K562 (cell line): ENCODE results near the gene LRRTM4. TPM values are rescaled to one million over a fixed set of nuclear protein-coding genes. Genes with fewer than 3 reads are reported as not detected.

ENCODE experiments used
- ATAC-seq: fragments of 200-7000 bp; cut with Tn5 transposase; 3 replicates; pipeline ENCODE4 v1.9.1; 2020; ENCODE audit warnings: moderate library complexity
- BruUV-seq: library from RNA; stranded (reverse); fragments of 400-500 nt; replicated peaks from 2 replicates; lab custom pipeline; 2021; lab: Mats Ljungman, UMichigan
- CTCF ChIA-PET: fragments of 300-600 bp; formaldehyde crosslinking; extraction: SDS; loops from one replicate; lab custom pipeline; 2021; ENCODE audit warnings: low intra/inter-chr PET ratio; lab: Yijun Ruan, JAX
- POLR2A ChIA-PET: fragments of 300-600, 350-650 bp; sonication (Branson Sonifier 250); formaldehyde crosslinking; extraction: SDS; loops from one replicate; lab custom pipeline; 2021; ENCODE audit warnings: antibody characterized with exemption, inconsistent platforms; lab: Yijun Ruan, JAX
- DNase-seq, 4 experiments: peaks; one replicate each; pipeline versions ENCODE4 v3.0.0 to v3.0.0-alpha.2; 2011 to 2018; ENCODE audit warnings: low spot score in 3 of 4, mixed read lengths in 3 of 4; ENCODE audit errors: extremely low read depth in 1 of 4
- FAIRE-seq: peaks from 2 replicates; lab custom pipeline; 2011; peaks lifted over from hg19 to GRCh38; lab: Jason Lieb, UNC
- H2AFZ ChIP-seq: 2 replicates; pipeline ENCODE4 v1.6.0; 2011; ENCODE audit warnings: low read depth, low read length, control low read depth, inconsistent platforms
- H3K27ac ChIP-seq: fragments of 200-600 bp; 3 replicates; pipeline ENCODE4 v1.8.0; 2011; ENCODE audit warnings: low read depth, mild to moderate bottlenecking, control low read depth, inconsistent platforms, low read length, moderate library complexity, mixed read lengths; ENCODE audit errors: extremely low read depth
- H3K27me3 ChIP-seq, 2 experiments: fragments of 300-600 bp in 1 of 2; 2 replicates in 1 of 2; 3 replicates in 1 of 2; pipeline versions ENCODE4 v1.6.0 to v1.8.0; 2011; ENCODE audit warnings: inconsistent platforms in 2 of 2, low read length in 2 of 2, mild to moderate bottlenecking in 1 of 2, mixed read lengths in 1 of 2, moderate library complexity in 1 of 2; ENCODE audit not compliant: control insufficient read depth in 2 of 2, insufficient read depth in 2 of 2
- H3K36me3 ChIP-seq: fragments of 300-600 bp; 3 replicates; pipeline ENCODE4 v1.8.0; 2011; ENCODE audit warnings: mild to moderate bottlenecking, low read length, inconsistent platforms; ENCODE audit not compliant: control insufficient read depth, insufficient read depth
- H3K4me1 ChIP-seq, 2 experiments: fragments of 200-600 bp in 1 of 2; replicated peaks in 1 of 2; 2 replicates in 1 of 2; 3 replicates in 1 of 2; pipeline versions ENCODE4 v1.5.1 to v1.8.0; 2011; ENCODE audit warnings: inconsistent platforms in 2 of 2, low read length in 2 of 2, mild to moderate bottlenecking in 1 of 2, mixed read lengths in 1 of 2, moderate library complexity in 1 of 2; ENCODE audit not compliant: control insufficient read depth in 2 of 2, insufficient read depth in 2 of 2
- H3K4me2 ChIP-seq: 2 replicates; pipeline ENCODE4 v1.6.1; 2011; ENCODE audit warnings: low read length, control low read depth, inconsistent platforms, mixed read lengths; ENCODE audit not compliant: insufficient read depth
- H3K4me3 ChIP-seq: fragments of 200-600 bp; sonication (generic), shearing (Covaris generic); 2 replicates; pipeline ENCODE4 v1.5.1; 2016; ENCODE audit warnings: control low read depth, inconsistent platforms
- H3K79me2 ChIP-seq: fragments of 200-600 bp; 3 replicates; pipeline ENCODE4 v1.8.0; 2011; ENCODE audit warnings: low read length, inconsistent platforms; ENCODE audit not compliant: control insufficient read depth, insufficient read depth
- H3K9ac ChIP-seq, 2 experiments: 2 replicates each; pipeline versions ENCODE4 v1.6.0 to v1.6.1; 2011; ENCODE audit warnings: low read depth in 2 of 2, low read length in 2 of 2, control low read depth in 1 of 2, inconsistent platforms in 1 of 2, mild to moderate bottlenecking in 1 of 2, mixed read lengths in 1 of 2; ENCODE audit not compliant: insufficient read depth in 1 of 2
- H3K9me1 ChIP-seq: one replicate; pipeline ENCODE4 v1.6.0; 2011; ENCODE audit warnings: inconsistent platforms, mild to moderate bottlenecking, low read length, moderate library complexity; ENCODE audit not compliant: control insufficient read depth, insufficient read depth
- H3K9me3 ChIP-seq: replicated peaks from 2 replicates; pipeline ENCODE4 v1.5.1; 2011; ENCODE audit warnings: low read depth, low read length, inconsistent platforms; ENCODE audit not compliant: control insufficient read depth, insufficient read depth
- H4K20me1 ChIP-seq: replicated peaks from 2 replicates; pipeline ENCODE4 v1.6.1; 2011; ENCODE audit warnings: low read length, inconsistent platforms, mixed read lengths; ENCODE audit not compliant: control insufficient read depth, insufficient read depth
- BCOR ChIP-seq: fragments of 450-650 bp; IDR thresholded peaks from 2 replicates; pipeline ENCODE4 v1.6.1; 2016
- FOSL1 ChIP-seq: fragments of 200-800 bp; sonication (Bioruptor generic); conservative IDR thresholded peaks from 2 replicates; pipeline ENCODE4 v1.6.1; 2016; ENCODE audit warnings: missing genetic modification characterization, missing compliant biosample characterization
- HNRNPUL1 ChIP-seq: fragments of 200-400 bp; formaldehyde crosslinking; IDR thresholded peaks from 2 replicates; pipeline ENCODE4 v1.6.1; 2017; ENCODE audit warnings: low read length
- PTTG1 ChIP-seq: fragments of 450-650 bp; IDR thresholded peaks from 2 replicates; pipeline ENCODE4 v1.6.1; 2016; ENCODE audit warnings: low read depth, mild to moderate bottlenecking, missing genetic modification characterization, missing compliant biosample characterization
- SMC3 ChIP-seq: conservative IDR thresholded peaks from 2 replicates; pipeline ENCODE4 v1.6.1; 2011; ENCODE audit warnings: low read depth, low read length, improper control_type of control experiment; ENCODE audit not compliant: insufficient read depth
- THRAP3 ChIP-seq: fragments of 450-650 bp; IDR thresholded peaks from 2 replicates; pipeline ENCODE4 v1.6.1; 2016; ENCODE audit warnings: mild to moderate bottlenecking, inconsistent platforms, borderline replicate concordance
- ZFP36 ChIP-seq: fragments of 150-350 bp; IDR thresholded peaks from 2 replicates; pipeline ENCODE4 v1.6.1; 2018; ENCODE audit warnings: low read length, low read depth; ENCODE audit not compliant: partially characterized antibody
- WGBS: fragments of 100-300 bp; shearing (Covaris generic); methylation state at CpG from one replicate; pipeline ENCODE4 v1.1.6; 2016; ENCODE audit warnings: low coverage, mixed read lengths; ENCODE audit not compliant: insufficient coverage; ENCODE audit errors: missing lambda C conversion rate; 5-methylcytosine and 5-hydroxymethylcytosine counted together
- in situ Hi-C: fragments of 300-500 bp; cut with MboI; formaldehyde crosslinking; loops from 4 replicates; pipeline ENCODE4 v1.15.0; 2018; ENCODE audit warnings: inconsistent platforms, mixed read lengths
- intact Hi-C: fragments of 100-400 bp; cut with micrococcal nuclease; formaldehyde crosslinking; loops from 2 replicates; pipeline ENCODE4 v1.14.2; 2022
- polyA plus RNA-seq, 8 experiments: library from polyadenylated mRNA; depleted of rRNA in 4 of 8; stranded (reverse) in 5 of 8; unstranded in 3 of 8; fragments of >200 nt; fragmentation: Nextera tagmentation in 2 of 8; fragmentation: Illumina TruSeq in 1 of 8; extraction: Ambion mirVana in 2 of 8; extraction: Trizol in 1 of 8; gene quantifications; 2 replicates each; pipeline versions ENCODE4 v1.2.1 to v1.2.3, GENCODE V29; 2011 to 2014; ENCODE audit warnings: inconsistent platforms in 1 of 8, missing spikeins in 1 of 8
- total RNA-seq, 7 experiments: library from RNA; depleted of rRNA in 6 of 7; stranded (reverse); fragments of >200 nt in 6 of 7; fragmentation: Illumina TruSeq in 2 of 7; extraction: Trizol in 2 of 7; gene quantifications; 2 replicates each; pipeline versions ENCODE4 v1.2.1 to v1.2.3, GENCODE V29; 2011 to 2021; ENCODE audit warnings: low replicate concordance in 1 of 7
- TF ChIP-seq, protein P1 (sequence below): sonication (generic); formaldehyde crosslinking; IDR thresholded peaks from 2 replicates; pipeline ENCODE4 v1.8.1; 2023; ENCODE audit warnings: mild to moderate bottlenecking, missing genetic modification reagents
- TF ChIP-seq, protein P2 (sequence below): fragments of 450-650 bp; IDR thresholded peaks from 2 replicates; pipeline ENCODE4 v1.6.1; 2016; ENCODE audit warnings: low read depth, mild to moderate bottlenecking, moderate library complexity
- TF ChIP-seq, protein P3 (sequence below): IDR thresholded peaks from 3 replicates; pipeline ENCODE4 v1.6.1; 2011; ENCODE audit warnings: borderline replicate concordance, mild to moderate bottlenecking; ENCODE audit not compliant: insufficient read length, insufficient read depth

LRRTM4 gene
- total and polyA plus RNA-seq, 9 of the 15 experiments (the other 6 are each of a cell fraction or from before 2014, with no cell fraction given), result 0.04 TPM; not detected in 6

DNA sequence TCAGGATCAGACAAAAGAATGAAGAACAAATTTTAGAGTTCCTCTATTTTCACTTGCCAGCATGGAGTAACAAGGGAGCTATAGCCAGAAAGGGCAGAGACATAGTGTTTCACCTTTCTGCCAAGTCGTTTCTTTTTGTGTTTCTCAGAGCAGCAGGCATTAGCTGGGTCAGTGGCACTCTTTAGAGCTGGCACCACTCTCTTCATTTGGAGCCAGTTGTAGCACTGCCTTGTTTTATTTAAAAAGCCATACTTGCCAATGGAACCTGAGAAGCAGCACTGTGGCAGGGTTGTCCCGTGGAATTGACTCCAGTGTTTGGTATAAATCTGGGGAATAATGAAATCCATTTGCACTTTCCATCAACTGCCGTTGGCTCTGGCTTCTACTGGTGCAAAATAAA is 64.0 kb downstream of the LRRTM4 start:
- BruUV-seq, result no TSS peak
- no peak overlapping the region for H3K9ac ChIP-seq
- CTCF ChIA-PET, result no interaction called here
- H3K27me3 ChIP-seq, result no peaks in the 10 kb centered on the region
- H3K4me1 ChIP-seq, result no peaks in the 10 kb centered on the region
- no peaks in the 10 kb centered on the region for H3K36me3 ChIP-seq
- no peak overlapping the region for H3K27ac ChIP-seq
- POLR2A ChIA-PET, result no interaction called here
- no peak overlapping the region for H3K4me3 ChIP-seq
- TF ChIP-seq FOSL1 (no peak), THRAP3 (no peak), HNRNPUL1 (no peak), PTTG1 (tag) (no peak), ZFP36 (no peak), SMC3 (no peak), BCOR (no peak)
- TF ChIP-seq, protein P1, sequence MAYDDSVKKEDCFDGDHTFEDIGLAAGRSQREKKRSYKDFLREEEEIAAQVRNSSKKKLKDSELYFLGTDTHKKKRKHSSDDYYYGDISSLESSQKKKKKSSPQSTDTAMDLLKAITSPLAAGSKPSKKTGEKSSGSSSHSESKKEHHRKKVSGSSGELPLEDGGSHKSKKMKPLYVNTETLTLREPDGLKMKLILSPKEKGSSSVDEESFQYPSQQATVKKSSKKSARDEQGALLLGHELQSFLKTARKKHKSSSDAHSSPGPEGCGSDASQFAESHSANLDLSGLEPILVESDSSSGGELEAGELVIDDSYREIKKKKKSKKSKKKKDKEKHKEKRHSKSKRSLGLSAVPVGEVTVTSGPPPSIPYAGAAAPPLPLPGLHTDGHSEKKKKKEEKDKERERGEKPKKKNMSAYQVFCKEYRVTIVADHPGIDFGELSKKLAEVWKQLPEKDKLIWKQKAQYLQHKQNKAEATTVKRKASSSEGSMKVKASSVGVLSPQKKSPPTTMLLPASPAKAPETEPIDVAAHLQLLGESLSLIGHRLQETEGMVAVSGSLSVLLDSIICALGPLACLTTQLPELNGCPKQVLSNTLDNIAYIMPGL (CRISPR knock-in tag), result no peak
- TF ChIP-seq, protein P2, sequence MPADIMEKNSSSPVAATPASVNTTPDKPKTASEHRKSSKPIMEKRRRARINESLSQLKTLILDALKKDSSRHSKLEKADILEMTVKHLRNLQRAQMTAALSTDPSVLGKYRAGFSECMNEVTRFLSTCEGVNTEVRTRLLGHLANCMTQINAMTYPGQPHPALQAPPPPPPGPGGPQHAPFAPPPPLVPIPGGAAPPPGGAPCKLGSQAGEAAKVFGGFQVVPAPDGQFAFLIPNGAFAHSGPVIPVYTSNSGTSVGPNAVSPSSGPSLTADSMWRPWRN, result no peak
- TF ChIP-seq, protein P3, sequence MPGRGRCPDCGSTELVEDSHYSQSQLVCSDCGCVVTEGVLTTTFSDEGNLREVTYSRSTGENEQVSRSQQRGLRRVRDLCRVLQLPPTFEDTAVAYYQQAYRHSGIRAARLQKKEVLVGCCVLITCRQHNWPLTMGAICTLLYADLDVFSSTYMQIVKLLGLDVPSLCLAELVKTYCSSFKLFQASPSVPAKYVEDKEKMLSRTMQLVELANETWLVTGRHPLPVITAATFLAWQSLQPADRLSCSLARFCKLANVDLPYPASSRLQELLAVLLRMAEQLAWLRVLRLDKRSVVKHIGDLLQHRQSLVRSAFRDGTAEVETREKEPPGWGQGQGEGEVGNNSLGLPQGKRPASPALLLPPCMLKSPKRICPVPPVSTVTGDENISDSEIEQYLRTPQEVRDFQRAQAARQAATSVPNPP, result no peak
- TF ChIP-seq, all 486 proteins: peak for 0
- intact Hi-C loops (no loop called here), in situ Hi-C loops (no loop called here)
- Histone ChIP-seq H3K9me3 (peaks cover 1% of the 10 kb centered on the region; the same call in 1 of the 2 replicates), H3K9me1 (no peaks in the 10 kb centered on the region), H2AFZ (no peak overlapping the region), H4K20me1 (no peaks in the 10 kb centered on the region), H3K79me2 (no peaks in the 10 kb centered on the region), H3K4me2 (no peak overlapping the region)
- ATAC-seq (no peak), FAIRE-seq (no peak), DNase-seq (no peak)
- WGBS, result 0% methylated on average over 3 of the region's 3 CpGs
